CD4-positive, alpha-beta T cell (primary cell): ENCODE results near the gene CDK14. TPM values are rescaled to one million over a fixed set of nuclear protein-coding genes. Genes with fewer than 3 reads are reported as not detected.

ENCODE experiments used
- ATAC-seq: fragments of 200-7000 bp; cut with Tn5 transposase; one replicate; pipeline ENCODE4 v1.10.0; 2022; ENCODE audit warnings: mild to moderate bottlenecking; ENCODE audit not compliant: poor library complexity
- CTCF ChIA-PET: fragments of 350-600 bp; sonication (Branson Sonifier 250); formaldehyde crosslinking; loops from one replicate; lab custom pipeline; 2021; ENCODE audit warnings: antibody characterized with exemption, inconsistent platforms; lab: Charles Lee
- POLR2A ChIA-PET: fragments of 350-600 bp; sonication (Branson Sonifier 250); formaldehyde crosslinking; loops from one replicate; lab custom pipeline; 2021; ENCODE audit warnings: antibody characterized with exemption, inconsistent platforms; lab: Charles Lee
- DNase-seq, 14 experiments: peaks; one replicate each; pipeline ENCODE4 v3.0.0-alpha.2; 2013 to 2020; ENCODE audit warnings: mixed read lengths in 2 of 14
- H3K27ac ChIP-seq, 2 donors: one replicate each; pipeline versions ENCODE4 v1.5.1 to v1.7.0; 2013; ENCODE audit warnings: low read length in 2 of 2, low read depth in 1 of 2, mild to moderate bottlenecking in 1 of 2
- H3K27me3 ChIP-seq, 2 experiments: 1 replicate in 1 of 2; 2 replicates in 1 of 2; pipeline versions ENCODE4 v1.6.1 to v1.7.0; 2013; ENCODE audit warnings: low read length in 2 of 2, control low read depth in 1 of 2, mild to moderate bottlenecking in 1 of 2, moderate library complexity in 1 of 2; ENCODE audit not compliant: insufficient read depth in 2 of 2, control insufficient read depth in 1 of 2
- H3K36me3 ChIP-seq: one replicate; pipeline ENCODE4 v1.6.1; 2013; ENCODE audit warnings: low read length, control low read depth; ENCODE audit not compliant: insufficient read depth
- H3K4me1 ChIP-seq: one replicate; pipeline ENCODE4 v1.6.1; 2013; ENCODE audit warnings: low read length, control low read depth; ENCODE audit not compliant: insufficient read depth
- H3K4me3 ChIP-seq: one replicate; pipeline ENCODE4 v1.5.1; 2013; ENCODE audit warnings: mild to moderate bottlenecking, low read length, moderate library complexity
- H3K9me3 ChIP-seq, 2 experiments: 1 replicate in 1 of 2; 2 replicates in 1 of 2; pipeline versions ENCODE4 v1.6.1 to v1.7.0; 2013; ENCODE audit warnings: low read length in 2 of 2, mild to moderate bottlenecking in 2 of 2, control low read depth in 1 of 2, moderate library complexity in 1 of 2; ENCODE audit not compliant: control insufficient read depth in 1 of 2, insufficient read depth in 1 of 2
- H3K27ac Mint-ChIP-seq: one replicate; pipeline ENCODE4 v1.8.0; 2020; ENCODE audit warnings: mixed read lengths
- H3K27me3 Mint-ChIP-seq: one replicate; pipeline ENCODE4 v1.8.0; 2021; ENCODE audit warnings: mixed read lengths
- H3K36me3 Mint-ChIP-seq: one replicate; pipeline ENCODE4 v1.8.0; 2021; ENCODE audit warnings: low read depth, mixed read lengths
- H3K4me1 Mint-ChIP-seq: one replicate; pipeline ENCODE4 v1.8.0; 2021; ENCODE audit warnings: low read depth, mixed read lengths
- H3K4me3 Mint-ChIP-seq: one replicate; pipeline ENCODE4 v1.8.0; 2020; ENCODE audit warnings: mild to moderate bottlenecking, mixed read lengths
- H3K9me3 Mint-ChIP-seq: one replicate; pipeline ENCODE4 v1.8.0; 2020; ENCODE audit warnings: mixed read lengths
- intact Hi-C, 2 experiments: fragments of 100-400 bp; cut with DNase I in 1 of 2; cut with micrococcal nuclease in 1 of 2; formaldehyde crosslinking; loops; one replicate each; pipeline versions ENCODE4 v1.15.1 to v1.9.0; 2023 to 2025; cut with DNase I, micrococcal nuclease
- total RNA-seq, 174 experiments: library from RNA in 2 of 174; stranded (reverse) in 2 of 174; gene quantifications; one replicate each; pipeline ENCODE4 v1.2.3 and lab custom pipeline; 2021 to 2026
- TF ChIP-seq, protein P1 (sequence below): fragments of 200-600 bp; IDR thresholded peaks from one replicate; pipeline ENCODE4 v1.8.0; 2022; ENCODE audit warnings: antibody characterized with exemption, mild to moderate bottlenecking

The CDK14 gene
- total RNA-seq, 2 experiments from 2014 or later = 0.45 to 0.47 TPM

DNA sequence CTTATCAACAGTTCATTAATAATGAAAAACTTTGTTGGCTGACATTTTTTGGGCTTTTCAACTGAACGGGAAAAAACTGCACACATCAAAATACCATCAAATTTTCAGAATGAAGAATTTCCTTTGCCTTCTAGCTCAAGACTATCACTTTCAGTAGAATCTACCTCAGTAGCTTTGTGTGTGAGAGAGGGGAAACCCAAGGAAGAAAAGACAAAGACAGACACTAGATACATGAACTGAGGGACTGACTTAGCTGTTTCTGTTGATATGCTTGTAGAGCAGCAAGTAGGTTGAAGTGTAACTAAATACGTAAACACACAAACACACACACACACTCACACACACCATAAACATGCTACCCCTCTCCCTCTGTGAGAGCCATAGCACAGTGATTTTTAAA is 257.1 kb downstream of the CDK14 start:
- H3K27ac Mint-ChIP-seq = no peak overlapping the region
- DNase-seq (no peak), ATAC-seq (no peak)
- no peak overlapping the region for H3K4me3 Mint-ChIP-seq
- TF ChIP-seq, protein P1, sequence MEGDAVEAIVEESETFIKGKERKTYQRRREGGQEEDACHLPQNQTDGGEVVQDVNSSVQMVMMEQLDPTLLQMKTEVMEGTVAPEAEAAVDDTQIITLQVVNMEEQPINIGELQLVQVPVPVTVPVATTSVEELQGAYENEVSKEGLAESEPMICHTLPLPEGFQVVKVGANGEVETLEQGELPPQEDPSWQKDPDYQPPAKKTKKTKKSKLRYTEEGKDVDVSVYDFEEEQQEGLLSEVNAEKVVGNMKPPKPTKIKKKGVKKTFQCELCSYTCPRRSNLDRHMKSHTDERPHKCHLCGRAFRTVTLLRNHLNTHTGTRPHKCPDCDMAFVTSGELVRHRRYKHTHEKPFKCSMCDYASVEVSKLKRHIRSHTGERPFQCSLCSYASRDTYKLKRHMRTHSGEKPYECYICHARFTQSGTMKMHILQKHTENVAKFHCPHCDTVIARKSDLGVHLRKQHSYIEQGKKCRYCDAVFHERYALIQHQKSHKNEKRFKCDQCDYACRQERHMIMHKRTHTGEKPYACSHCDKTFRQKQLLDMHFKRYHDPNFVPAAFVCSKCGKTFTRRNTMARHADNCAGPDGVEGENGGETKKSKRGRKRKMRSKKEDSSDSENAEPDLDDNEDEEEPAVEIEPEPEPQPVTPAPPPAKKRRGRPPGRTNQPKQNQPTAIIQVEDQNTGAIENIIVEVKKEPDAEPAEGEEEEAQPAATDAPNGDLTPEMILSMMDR = no peak
- no peaks in the 10 kb centered on the region for H3K36me3 Mint-ChIP-seq
- Histone ChIP-seq H3K4me3 (no peak overlapping the region), H3K27me3 (no peaks in the 10 kb centered on the region), H3K4me1 (no peaks in the 10 kb centered on the region), H3K27ac (no peak overlapping the region), H3K9me3 (peaks cover 0 to under 1% of the 10 kb centered on the region in 2 experiments), H3K36me3 (no peaks in the 10 kb centered on the region)
- no peaks in the 10 kb centered on the region for H3K4me1 Mint-ChIP-seq
- POLR2A ChIA-PET = no interaction called here
- H3K9me3 Mint-ChIP-seq = peaks cover 3% of the 10 kb centered on the region
- no peaks in the 10 kb centered on the region for H3K27me3 Mint-ChIP-seq
- CTCF ChIA-PET = no interaction called here
- intact Hi-C loops = no loop called here

DNA sequence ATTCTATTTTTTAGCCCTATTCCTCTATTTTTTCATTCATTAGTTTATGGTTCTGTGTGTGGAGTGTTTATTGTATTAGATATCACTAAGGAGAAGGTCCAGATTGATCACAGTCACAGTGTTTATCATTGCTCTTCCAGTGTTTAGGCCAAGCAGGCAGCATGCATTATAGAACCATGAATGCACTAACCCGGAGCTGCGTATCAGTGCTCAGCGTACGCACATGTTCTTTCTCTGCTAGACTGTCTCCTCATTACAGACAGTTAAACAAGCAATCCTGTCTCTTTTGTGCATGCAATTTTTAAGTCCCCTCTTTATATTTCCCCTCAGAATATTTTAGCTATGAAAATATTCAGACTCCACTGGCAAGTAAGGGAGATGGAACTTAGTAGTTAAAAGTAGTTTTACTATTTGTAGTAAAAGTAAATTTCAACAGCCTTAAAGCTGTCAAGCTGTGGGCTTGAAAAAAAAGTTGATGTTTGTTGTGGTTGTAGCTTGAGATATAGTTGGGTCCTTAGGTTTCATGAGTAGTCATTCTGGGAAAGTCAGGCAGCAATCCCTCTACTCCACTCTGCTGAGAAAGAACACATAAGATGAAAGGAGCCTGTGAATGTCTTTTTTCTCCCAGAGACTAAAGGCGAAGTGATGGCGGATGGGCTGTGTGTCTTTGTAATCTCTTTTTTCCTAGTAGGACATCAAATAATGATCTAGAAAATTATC is 260.4 kb downstream of the CDK14 start:
- ATAC-seq = no peak
- TF ChIP-seq, protein P1 = no peak
- intact Hi-C loops = no loop called here
- Mint-ChIP-seq H3K27me3 (no peaks in the 10 kb centered on the region), H3K4me1 (no peaks in the 10 kb centered on the region), H3K36me3 (no peaks in the 10 kb centered on the region), H3K4me3 (no peak overlapping the region), H3K27ac (no peak overlapping the region), H3K9me3 (no peaks in the 10 kb centered on the region)
- Histone ChIP-seq H3K4me3 (no peak overlapping the region), H3K36me3 (no peaks in the 10 kb centered on the region), H3K27ac (no peak overlapping the region), H3K4me1 (no peaks in the 10 kb centered on the region), H3K9me3 (peaks cover 0 to 5% of the 10 kb centered on the region in 2 experiments), H3K27me3 (no peaks in the 10 kb centered on the region)
- no peak for DNase-seq
- ChIA-PET CTCF (no interaction called here), POLR2A (no interaction called here)

DNA sequence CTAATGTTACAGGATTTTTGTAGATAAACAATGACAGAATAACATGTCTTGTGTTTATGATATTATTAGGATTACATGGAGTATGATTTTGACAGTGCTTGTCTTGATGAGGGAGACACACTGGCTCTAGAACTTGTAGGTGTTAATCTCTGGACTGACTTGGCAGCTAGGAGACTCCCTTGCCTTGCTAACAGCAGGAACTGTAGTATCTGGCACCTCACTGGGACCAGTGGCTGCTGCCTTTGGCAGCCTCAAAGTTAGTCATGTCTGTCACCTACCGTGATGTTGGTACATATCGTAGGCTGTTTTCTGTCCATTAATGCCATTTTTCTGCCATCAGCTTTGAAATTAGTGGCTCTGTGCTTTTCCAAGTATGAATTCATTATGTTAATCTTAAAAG is 261.5 kb downstream of the CDK14 start:
- no peaks in the 10 kb centered on the region for H3K9me3 Mint-ChIP-seq
- POLR2A ChIA-PET = no interaction called here
- H3K27ac Mint-ChIP-seq = no peak overlapping the region
- no peak for DNase-seq
- H3K4me3 Mint-ChIP-seq = no peak overlapping the region
- no peaks in the 10 kb centered on the region for H3K27me3 ChIP-seq
- no peaks in the 10 kb centered on the region for H3K4me1 Mint-ChIP-seq
- CTCF ChIA-PET = no interaction called here
- H3K27me3 Mint-ChIP-seq = no peaks in the 10 kb centered on the region
- H3K36me3 ChIP-seq = no peaks in the 10 kb centered on the region
- peaks cover 0 to 5% of the 10 kb centered on the region in 2 experiments for H3K9me3 ChIP-seq
- no peaks in the 10 kb centered on the region for H3K4me1 ChIP-seq
- H3K4me3 ChIP-seq = no peak overlapping the region
- TF ChIP-seq, protein P1 = no peak
- no peak overlapping the region for H3K27ac ChIP-seq
- no peak for ATAC-seq
- intact Hi-C loops = no loop called here
- no peaks in the 10 kb centered on the region for H3K36me3 Mint-ChIP-seq
